Endothelial cell of umbilical vein (primary cell): Measurements from ENCODE around the gene ALG6.

Experiments used
- CTCF ChIP-seq, 2 donors: IDR thresholded peaks; 1 replicate in 1 of 2; 2 replicates in 1 of 2; pipeline ENCODE4 v1.5.1; 2011; ENCODE audit warnings: low read length in 2 of 2, mild to moderate bottlenecking in 2 of 2, moderate library complexity in 2 of 2, control low read depth in 1 of 2, inconsistent platforms in 1 of 2, low read depth in 1 of 2; ENCODE audit not compliant: insufficient read depth in 1 of 2; ENCODE audit errors: extremely low read depth in 1 of 2
- POLR2AphosphoS5 ChIP-seq: IDR thresholded peaks from 2 replicates; pipeline ENCODE4 v1.6.1; 2012; ENCODE audit warnings: low read depth, mild to moderate bottlenecking, control low read depth, low read length, moderate library complexity; ENCODE audit not compliant: insufficient read depth

GRCh38 chr1:63362073-63362472 is 5.4 kb upstream of the ALG6 start:
- TF ChIP-seq CTCF (IDR thresholded peaks at IDR 0.05; ENCODE audit: extremely low read depth in 1 of 2, insufficient read depth in 1 of 2, low read depth in 1 of 2, low read length in 2 of 2) (no peak), POLR2AphosphoS5 (no peak)
